Measurements from ENCODE around the gene RRP36. TPM values are rescaled to one million over a fixed set of nuclear protein-coding genes. Genes with fewer than 3 reads are reported as not detected.

The RRP36 gene
- total and polyA plus RNA-seq, 9 of the 15 experiments (the other 6 are each of a cell fraction or from before 2014, with no cell fraction given), result 27.6 to 150 (median 114) TPM

- peak in 1 of 2 experiments; percentile 30; a peak in 1 of 4 replicates for TF ChIP-seq TRIM24 (IDR thresholded peaks at IDR 0.05)
- TF ChIP-seq ZNF175 (CRISPR knock-in tag; IDR thresholded peaks at IDR 0.05; ENCODE audit: low read depth), result no peak
- no peak for TF ChIP-seq ZNF146 (CRISPR knock-in tag; IDR thresholded peaks at IDR 0.05; ENCODE audit: unreplicated experiment)
- TF ChIP-seq KDM5B (IDR thresholded peaks at IDR 0.05; ENCODE audit: insufficient replicate concordance, low read depth, low read length), result peak; percentile 58
- TF ChIP-seq ZNF174 (CRISPR knock-in tag; IDR thresholded peaks at IDR 0.05), result no peak
- peak; percentile 92 for TF ChIP-seq GABPB1 (CRISPR knock-in tag; IDR thresholded peaks at IDR 0.05)
- peak; percentile 86; the same call in 1 of the 2 replicates for TF ChIP-seq CTBP1 (IDR thresholded peaks at IDR 0.05; ENCODE audit: borderline replicate concordance)
- no peak for TF ChIP-seq ZNF699 (CRISPR knock-in tag; IDR thresholded peaks at IDR 0.05; ENCODE audit: insufficient replicate concordance)
- TF ChIP-seq, protein P1, sequence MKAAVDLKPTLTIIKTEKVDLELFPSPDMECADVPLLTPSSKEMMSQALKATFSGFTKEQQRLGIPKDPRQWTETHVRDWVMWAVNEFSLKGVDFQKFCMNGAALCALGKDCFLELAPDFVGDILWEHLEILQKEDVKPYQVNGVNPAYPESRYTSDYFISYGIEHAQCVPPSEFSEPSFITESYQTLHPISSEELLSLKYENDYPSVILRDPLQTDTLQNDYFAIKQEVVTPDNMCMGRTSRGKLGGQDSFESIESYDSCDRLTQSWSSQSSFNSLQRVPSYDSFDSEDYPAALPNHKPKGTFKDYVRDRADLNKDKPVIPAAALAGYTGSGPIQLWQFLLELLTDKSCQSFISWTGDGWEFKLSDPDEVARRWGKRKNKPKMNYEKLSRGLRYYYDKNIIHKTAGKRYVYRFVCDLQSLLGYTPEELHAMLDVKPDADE (conservative IDR thresholded peaks at IDR 0.05; ENCODE audit: control insufficient read depth, low read depth, low read length), result peak; percentile 95
- no peak for TF ChIP-seq NR2C1 (IDR thresholded peaks at IDR 0.05)
- peak; percentile 62; the same call in 1 of the 2 replicates for TF ChIP-seq NR2C1 (tag; IDR thresholded peaks at IDR 0.05)
- no peak for TF ChIP-seq ZNF311 (CRISPR knock-in tag; IDR thresholded peaks at IDR 0.05)
- no peak for TF ChIP-seq TFE3 (CRISPR knock-in tag; IDR thresholded peaks at IDR 0.05)
- no peak for TF ChIP-seq SNIP1 (IDR thresholded peaks at IDR 0.05; ENCODE audit: low read depth)
- TF ChIP-seq LCOR (CRISPR knock-in tag; IDR thresholded peaks at IDR 0.05), result peak; percentile 99
- TF ChIP-seq, protein P2, sequence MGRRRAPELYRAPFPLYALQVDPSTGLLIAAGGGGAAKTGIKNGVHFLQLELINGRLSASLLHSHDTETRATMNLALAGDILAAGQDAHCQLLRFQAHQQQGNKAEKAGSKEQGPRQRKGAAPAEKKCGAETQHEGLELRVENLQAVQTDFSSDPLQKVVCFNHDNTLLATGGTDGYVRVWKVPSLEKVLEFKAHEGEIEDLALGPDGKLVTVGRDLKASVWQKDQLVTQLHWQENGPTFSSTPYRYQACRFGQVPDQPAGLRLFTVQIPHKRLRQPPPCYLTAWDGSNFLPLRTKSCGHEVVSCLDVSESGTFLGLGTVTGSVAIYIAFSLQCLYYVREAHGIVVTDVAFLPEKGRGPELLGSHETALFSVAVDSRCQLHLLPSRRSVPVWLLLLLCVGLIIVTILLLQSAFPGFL (CRISPR knock-in tag; IDR thresholded peaks at IDR 0.05), result no peak
- TF ChIP-seq THAP7 (CRISPR knock-in tag; IDR thresholded peaks at IDR 0.05), result no peak
- peak; percentile 99 to 100 for TF ChIP-seq MNT (conservative IDR thresholded peaks at IDR 0.05)
- TF ChIP-seq SETDB1 (IDR thresholded peaks at IDR 0.05; ENCODE audit: low read length), result peak; percentile 60
- TF ChIP-seq PHF8 (IDR thresholded peaks at IDR 0.05; ENCODE audit: borderline replicate concordance, low read length), result peak; percentile 58; the same call in 1 of the 2 replicates
- no peak for TF ChIP-seq NONO (IDR thresholded peaks at IDR 0.05; ENCODE audit: low read depth in 2 of 2, low read length in 1 of 2)
Observed at GRCh38 chr6:43013843-43014433, 7.5 kb upstream of the RRP36 start, which contains the start of the genes KLHDC3 and MEA1 (continued).

Measured in K562 (cell line).